GM23338 (cell line): ENCODE results near the gene ARRB1. TPM values are rescaled to one million over a fixed set of nuclear protein-coding genes. Genes with fewer than 3 reads are reported as not detected.

Source experiments
- ATAC-seq: fragments of 200-7000 bp; cut with Tn5 transposase; 3 replicates; pipeline ENCODE4 v1.9.1; 2020
- DNase-seq: peaks from one replicate; pipeline ENCODE4 v3.0.0-alpha.2; 2015; ENCODE audit warnings: low spot score
- H2AFZ ChIP-seq: fragments of 200-600 bp; sonication (generic); 2 replicates; pipeline ENCODE4 v1.8.0; 2016; ENCODE audit warnings: antibody characterized with exemption, mild to moderate bottlenecking, moderate library complexity
- H3F3A ChIP-seq: fragments of 200-600 bp; sonication (generic); replicated peaks from 2 replicates; pipeline ENCODE4 v1.8.0; 2017; ENCODE audit warnings: antibody characterized with exemption, mixed run types, low read depth
- H3K27ac ChIP-seq: fragments of 200-600 bp; sonication (generic); 2 replicates; pipeline ENCODE4 v1.6.1; 2016; ENCODE audit warnings: low read depth
- H3K27me3 ChIP-seq: fragments of 200-600 bp; sonication (generic); 2 replicates; pipeline ENCODE4 v1.8.0; 2016; ENCODE audit warnings: mild to moderate bottlenecking, mixed run types, moderate library complexity; ENCODE audit not compliant: insufficient read depth
- H3K36me3 ChIP-seq: fragments of 200-600 bp; sonication (generic); 2 replicates; pipeline ENCODE4 v1.8.0; 2016; ENCODE audit warnings: mild to moderate bottlenecking; ENCODE audit not compliant: insufficient read depth
- H3K4me1 ChIP-seq: fragments of 200-600 bp; sonication (generic); 2 replicates; pipeline ENCODE4 v1.8.0; 2016; ENCODE audit warnings: mild to moderate bottlenecking, moderate library complexity; ENCODE audit not compliant: insufficient read depth
- H3K4me2 ChIP-seq: fragments of 200-600 bp; sonication (generic); 2 replicates; pipeline ENCODE4 v1.7.1; 2017; ENCODE audit warnings: mixed run types
- H3K4me3 ChIP-seq: fragments of 200-600 bp; sonication (generic); 2 replicates; pipeline ENCODE4 v1.6.1; 2016; ENCODE audit warnings: mixed run types
- H3K79me2 ChIP-seq: fragments of 200-600 bp; sonication (generic); replicated peaks from 2 replicates; pipeline ENCODE4 v1.8.0; 2017; ENCODE audit warnings: mild to moderate bottlenecking; ENCODE audit not compliant: insufficient read depth
- H3K9me2 ChIP-seq: fragments of 200-600 bp; sonication (generic); 2 replicates; pipeline ENCODE4 v1.8.0; 2017; ENCODE audit not compliant: insufficient read depth
- H4K20me1 ChIP-seq: fragments of 200-600 bp; sonication (generic); replicated peaks from 2 replicates; pipeline ENCODE4 v1.8.0; 2017; ENCODE audit warnings: mild to moderate bottlenecking; ENCODE audit not compliant: insufficient read depth
- H3K27ac Mint-ChIP-seq: 2 replicates; pipeline ENCODE4 v1.8.0; 2020; ENCODE audit warnings: inconsistent platforms, mild to moderate bottlenecking, moderate library complexity, mixed read lengths
- H3K27me3 Mint-ChIP-seq: 3 replicates; pipeline ENCODE4 v1.8.0; 2022; ENCODE audit warnings: low read depth, mild to moderate bottlenecking, moderate library complexity, mixed read lengths, inconsistent platforms; ENCODE audit not compliant: insufficient read depth, poor library complexity
- H3K36me3 Mint-ChIP-seq: 3 replicates; pipeline ENCODE4 v1.8.0; 2021; ENCODE audit warnings: low read depth, mild to moderate bottlenecking, inconsistent platforms, moderate library complexity, mixed read lengths
- H3K4me1 Mint-ChIP-seq: 3 replicates; pipeline ENCODE4 v1.8.0; 2020; ENCODE audit warnings: mild to moderate bottlenecking, inconsistent platforms, mixed read lengths
- H3K4me3 Mint-ChIP-seq: 3 replicates; pipeline ENCODE4 v1.8.0; 2021; ENCODE audit warnings: moderate library complexity, mild to moderate bottlenecking, inconsistent platforms, mixed read lengths
- H3K9me3 Mint-ChIP-seq: 3 replicates; pipeline ENCODE4 v1.8.0; 2020; ENCODE audit warnings: moderate library complexity, mild to moderate bottlenecking, inconsistent platforms, mixed read lengths
- CTCF ChIP-seq, 2 experiments: fragments of 200-600 bp in 1 of 2; sonication (generic) in 1 of 2; conservative IDR thresholded peaks; 2 replicates each; pipeline versions ENCODE4 v1.5.1 to v1.6.1; 2016 to 2017; ENCODE audit warnings: antibody characterized with exemption in 2 of 2, low read depth in 2 of 2, mild to moderate bottlenecking in 2 of 2, moderate library complexity in 1 of 2
- ETS1 ChIP-seq: IDR thresholded peaks from 2 replicates; pipeline ENCODE4 v1.6.1; 2016; ENCODE audit warnings: antibody characterized with exemption
- EZH2phosphoT487 ChIP-seq: fragments of 200-600 bp; sonication (generic); IDR thresholded peaks from one replicate; pipeline ENCODE4 v1.8.1; 2018; ENCODE audit warnings: antibody characterized with exemption; ENCODE audit not compliant: unreplicated experiment
- JUNB ChIP-seq: IDR thresholded peaks from one replicate; pipeline ENCODE4 v1.6.1; 2016; ENCODE audit warnings: antibody characterized with exemption; ENCODE audit not compliant: unreplicated experiment
- NANOG ChIP-seq: IDR thresholded peaks from 2 replicates; pipeline ENCODE4 v1.6.1; 2016; ENCODE audit warnings: antibody characterized with exemption, borderline replicate concordance
- POLR2AphosphoS5 ChIP-seq: IDR thresholded peaks from 2 replicates; pipeline ENCODE4 v1.6.1; 2016; ENCODE audit warnings: antibody characterized with exemption, low read depth
- REST ChIP-seq: IDR thresholded peaks from one replicate; pipeline ENCODE4 v1.6.1; 2018; ENCODE audit warnings: antibody characterized with exemption; ENCODE audit not compliant: unreplicated experiment
- STAT1 ChIP-seq: IDR thresholded peaks from one replicate; pipeline ENCODE4 v1.6.1; 2016; ENCODE audit warnings: antibody characterized with exemption; ENCODE audit not compliant: unreplicated experiment
- ZNF114 ChIP-seq: fragments of 250-450 bp; sonication (Bioruptor Pico); IDR thresholded peaks from 2 replicates; pipeline ENCODE4 v1.5.0; 2020; ENCODE audit warnings: mild to moderate bottlenecking, moderate library complexity
- ZNF462 ChIP-seq: fragments of 250-450 bp; sonication (Bioruptor Pico); IDR thresholded peaks from 2 replicates; pipeline ENCODE4 v1.5.0; 2020; ENCODE audit warnings: mild to moderate bottlenecking, moderate library complexity
- polyA plus RNA-seq: library from polyadenylated mRNA; unstranded; fragments of >200 nt; fragmentation: Nextera tagmentation; extraction: Ambion mirVana; gene quantifications from 2 replicates; pipeline ENCODE4 v1.2.1, GENCODE V29; 2016
- total RNA-seq: library from RNA; depleted of rRNA; stranded (reverse); fragments of >200 nt; shearing (Covaris generic); gene quantifications from 2 replicates; pipeline ENCODE4 v1.2.3, GENCODE V29; 2014

ARRB1 gene
- total and polyA plus RNA-seq, 2 experiments from 2014 or later, result 6.3 to 11.1 TPM

- DNase-seq (no peak), ATAC-seq (no peak)
- Mint-ChIP-seq H3K4me1 (peaks cover 4% of the 10 kb centered on the region; the same call in 2 of the 3 replicates), H3K27ac (no peak overlapping the region), H3K36me3 (no peaks in the 10 kb centered on the region; the same call in 2 of the 3 replicates), H3K4me3 (no peak overlapping the region), H3K9me3 (no peaks in the 10 kb centered on the region), H3K27me3 (peaks cover 5% of the 10 kb centered on the region)
- no peak overlapping the region for H3K27ac ChIP-seq
- no peaks in the 10 kb centered on the region for H3K27me3 ChIP-seq
- H3K4me2 ChIP-seq, result no peak overlapping the region
- H3K9me2 ChIP-seq, result no peaks in the 10 kb centered on the region
- no peak overlapping the region for H2AFZ ChIP-seq
- no peaks in the 10 kb centered on the region for H4K20me1 ChIP-seq
- no peaks in the 10 kb centered on the region for H3K4me1 ChIP-seq
- H3K79me2 ChIP-seq, result no peaks in the 10 kb centered on the region
- no peaks in the 10 kb centered on the region for H3F3A ChIP-seq
- no peaks in the 10 kb centered on the region for H3K36me3 ChIP-seq
- TF ChIP-seq STAT1 (no peak), JUNB (no peak), POLR2AphosphoS5 (no peak), ETS1 (no peak), ZNF114 (CRISPR knock-in tag) (no peak), CTCF (conservative IDR thresholded peaks at IDR 0.05; ENCODE audit: low read depth in 2 of 2) (no peak), EZH2phosphoT487 (no peak), NANOG (no peak), ZNF462 (no peak), REST (no peak)
- H3K4me3 ChIP-seq, result no peak overlapping the region
These were observed 21.7 kb upstream of the ARRB1 start for GRCh38 chr11:75373201-75373600.
